AG10803 (cell line): ENCODE results near the gene KAT2A.
A peak's percentile ranks its signal among the peaks of the same experiment; 100 is the strongest.

ENCODE experiments used
- DNase-seq: peaks from one replicate; pipeline ENCODE4 v3.0.0; 2010; ENCODE audit warnings: low read depth
- H3K4me3 ChIP-seq: 2 replicates; pipeline ENCODE4 v1.5.1; 2011; ENCODE audit warnings: mild to moderate bottlenecking, low read length, control low read depth
- CTCF ChIP-seq: conservative IDR thresholded peaks from 2 replicates; pipeline ENCODE4 v1.5.1; 2011; ENCODE audit warnings: mild to moderate bottlenecking, low read length, control low read depth, inconsistent platforms

KAT2A gene

GRCh38 chr17:42112552-42113176 is 8.5 kb downstream of the KAT2A start, which contains the start of gene DHX58:
Gene DHX58 (minus strand): TSS chr17:42112714. CDS start chr17:42111892, 822 bp downstream.
- H3K4me3 ChIP-seq = peak within 1 kb of the TSS; percentile 75
- TF ChIP-seq CTCF = no peak
- peak; percentile 84 for DNase-seq

DNA sequence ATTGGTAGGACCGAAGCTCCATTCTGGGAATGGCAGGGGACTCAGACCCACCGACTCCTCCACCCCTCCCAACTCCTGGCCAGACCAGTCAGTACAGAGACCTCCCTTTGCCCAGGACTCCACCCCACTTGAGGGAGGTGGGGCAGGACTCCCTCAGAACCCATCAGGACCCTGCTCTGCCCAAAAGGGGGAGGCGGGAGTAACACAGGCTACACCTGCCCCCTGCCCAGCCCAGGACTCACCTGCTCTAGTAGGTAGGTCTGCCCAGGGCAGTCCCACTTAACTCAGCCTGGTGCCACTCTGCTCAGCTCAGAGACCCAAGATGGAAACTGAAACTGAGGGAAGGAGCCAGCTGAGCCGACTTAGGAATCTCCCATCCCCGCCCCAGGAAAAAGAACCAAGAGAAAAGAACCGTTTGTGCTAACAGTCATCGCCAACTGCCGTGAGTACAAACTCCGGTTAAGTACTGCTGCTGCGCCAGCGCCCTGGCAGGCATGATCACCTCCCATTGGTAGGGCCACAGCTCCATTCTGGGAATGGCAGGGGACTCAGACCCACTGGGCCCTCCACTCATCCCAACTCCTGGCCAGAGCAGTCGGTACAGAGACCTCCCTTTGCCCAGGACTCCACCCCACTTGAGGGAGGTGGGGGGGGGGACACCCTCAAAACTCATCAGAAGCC is 9.2 kb downstream of the KAT2A start:
- TF ChIP-seq CTCF = no peak
- DNase-seq = peak; percentile 44
- peak overlapping the region; percentile 75 for H3K4me3 ChIP-seq

DNA sequence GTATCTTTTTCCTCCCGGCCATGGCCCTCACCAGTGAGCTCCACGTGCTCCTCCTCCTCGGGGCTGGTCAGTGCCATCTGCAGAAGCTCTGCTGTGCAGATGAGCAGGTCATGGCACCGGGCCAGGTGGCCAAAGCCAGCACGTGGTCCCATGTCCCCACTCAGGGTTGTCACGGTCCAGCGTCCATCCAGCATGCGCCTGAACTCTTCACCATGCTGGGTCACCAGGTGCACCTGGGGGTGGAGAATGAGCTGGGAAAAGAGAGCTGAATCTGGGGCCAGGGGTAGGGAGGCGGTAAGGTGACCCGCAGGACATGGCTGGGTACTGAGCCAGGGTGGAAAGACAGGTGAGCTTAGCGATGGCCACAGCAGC is 9.9 kb downstream of the KAT2A start:
- peak overlapping the region; percentile 75 for H3K4me3 ChIP-seq
- DNase-seq = no peak
- no peak for TF ChIP-seq CTCF

- no peak for TF ChIP-seq CTCF
- no peak for DNase-seq
- H3K4me3 ChIP-seq = no peak overlapping the region
Measured at GRCh38 chr17:42110301-42111264, 10.6 kb downstream of the KAT2A start.

DNA sequence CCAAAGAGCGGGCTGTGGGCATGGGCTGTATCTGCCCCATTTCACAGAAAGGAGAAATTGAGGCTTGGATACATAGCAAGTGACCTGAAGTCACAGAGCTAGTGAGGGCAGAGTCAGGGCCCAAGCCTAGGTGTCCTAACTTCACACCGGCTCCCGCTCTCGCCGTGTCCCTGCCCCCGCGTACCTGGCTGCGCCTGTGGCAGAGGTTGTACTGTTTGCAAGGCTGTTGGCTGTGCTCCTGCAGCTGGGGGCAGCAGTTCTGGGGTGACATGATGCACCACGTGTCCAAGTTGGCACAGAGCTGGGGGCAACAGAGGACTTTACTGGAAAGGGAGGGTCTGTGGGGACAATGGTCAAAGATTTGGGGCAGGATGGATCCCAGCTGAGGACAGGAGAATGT is 12.1 kb downstream of the KAT2A start:
- DNase-seq = no peak
- TF ChIP-seq CTCF = no peak
- no peak overlapping the region for H3K4me3 ChIP-seq

DNA sequence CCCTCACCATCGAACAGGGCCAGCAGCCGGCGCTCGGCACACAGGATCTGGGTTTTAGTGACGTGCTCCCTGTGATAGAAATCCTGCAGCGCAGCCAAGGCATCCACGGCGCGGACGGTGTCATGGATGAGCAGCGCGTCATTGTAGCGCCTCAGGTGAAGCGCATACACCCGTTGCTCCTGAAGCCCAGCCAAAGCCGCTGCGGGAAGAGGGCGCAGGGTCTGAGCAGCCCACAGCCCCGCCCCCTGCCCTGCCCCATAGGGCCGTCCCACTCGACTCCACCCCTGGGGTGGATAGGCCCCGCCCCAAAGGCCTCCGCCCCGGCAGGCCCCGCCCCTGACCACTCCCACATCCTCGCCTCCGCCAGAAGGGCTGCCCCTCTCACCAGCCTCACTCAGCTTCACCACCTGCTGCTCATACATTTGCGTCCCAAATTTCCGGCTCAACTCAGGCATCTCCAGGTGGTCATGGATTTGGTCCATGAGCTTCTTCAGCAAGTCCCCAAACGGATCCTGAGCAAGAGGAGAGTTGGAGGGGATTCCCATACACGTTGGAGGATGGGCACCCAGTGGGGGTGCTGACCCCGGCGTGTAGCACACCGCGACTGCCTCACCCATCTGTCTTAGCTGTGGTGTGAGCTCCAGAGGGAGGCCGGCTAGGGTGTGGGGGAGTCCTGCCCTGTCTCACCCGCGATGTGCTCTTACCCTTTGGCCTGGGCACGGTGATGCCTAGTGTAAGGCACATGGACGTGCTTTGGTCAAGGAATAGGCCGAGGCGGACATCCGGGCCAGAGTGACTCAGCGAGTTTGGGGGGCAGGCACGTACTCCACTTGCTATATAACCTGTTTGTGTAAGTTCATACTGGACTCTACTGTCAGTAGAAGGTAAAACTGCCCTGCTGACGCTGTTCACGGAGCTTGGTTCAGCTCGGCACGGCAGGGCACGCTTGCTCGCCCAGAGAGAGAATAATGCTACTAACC is 13.3 kb downstream of the KAT2A start:
- no peak overlapping the region for H3K4me3 ChIP-seq
- no peak for DNase-seq

More for the DNA sequence above, 13.3 kb downstream of the KAT2A start:
- TF ChIP-seq CTCF = no peak
